HCT116 (cell line): ENCODE results near the gene PAH. TPM values are rescaled to one million over a fixed set of nuclear protein-coding genes. Genes with fewer than 3 reads are reported as not detected.

ENCODE experiments used
- ATAC-seq: fragments of 200-7000 bp; cut with Tn5 transposase; 2 replicates; pipeline ENCODE4 v1.9.1; 2020; ENCODE audit warnings: mild to moderate bottlenecking, moderate library complexity
- BruUV-seq: library from RNA; stranded (reverse); fragments of 400-500 nt; replicated peaks from 2 replicates; lab custom pipeline; 2021; lab: Mats Ljungman, UMichigan
- CTCF ChIA-PET: fragments of 300-600 bp; sonication (Branson Sonifier 250); formaldehyde crosslinking; loops from one replicate; lab custom pipeline; 2021; ENCODE audit warnings: antibody characterized with exemption; lab: Charles Lee
- POLR2A ChIA-PET: fragments of 300-600, 350-600 bp; sonication (Branson Sonifier 250); formaldehyde crosslinking; loops from one replicate; lab custom pipeline; 2021; ENCODE audit warnings: antibody characterized with exemption; lab: Charles Lee
- RAD21 ChIA-PET, 2 experiments: fragments of 300-600 bp; sonication (Branson Sonifier 250); formaldehyde crosslinking; loops; one replicate each; lab custom pipeline; 2023; ENCODE audit warnings: low total read pairs in 2 of 2; ENCODE audit not compliant: uncharacterized antibody in 2 of 2, unreplicated experiment in 2 of 2, low non-redundant PET in 1 of 2; lab: Charles Lee
- DNase-seq: peaks from one replicate; pipeline ENCODE4 v3.0.0-alpha.2; 2010; ENCODE audit warnings: low read depth, low spot score
- H2AFZ ChIP-seq: fragments of 200-600 bp; shearing (Covaris generic), sonication (generic); 2 replicates; pipeline ENCODE4 v1.6.1; 2017; ENCODE audit warnings: low read depth, mixed run types, mixed read lengths, antibody characterized with exemption, low read length; ENCODE audit not compliant: poor library complexity, severe bottlenecking
- H3K27ac ChIP-seq: 2 replicates; pipeline ENCODE4 v1.5.1; 2012; ENCODE audit warnings: low read depth, low read length
- H3K27me3 ChIP-seq: fragments of 200-600 bp; sonication (generic); 2 replicates; pipeline ENCODE4 v1.6.1; 2016; ENCODE audit warnings: mixed run types, low read length, mixed read lengths; ENCODE audit not compliant: insufficient read depth
- H3K36me3 ChIP-seq, 2 experiments: fragments of 200-500 bp in 1 of 2; fragments of 200-600 bp in 1 of 2; sonication (Bioruptor generic) in 1 of 2; sonication (generic) in 1 of 2; 2 replicates each; pipeline versions ENCODE4 v1.5.1 to v1.6.1; 2014 to 2016; ENCODE audit warnings: low read length in 2 of 2, inconsistent platforms in 1 of 2, mixed read lengths in 1 of 2, mixed run types in 1 of 2; ENCODE audit not compliant: insufficient read depth in 2 of 2, control insufficient read depth in 1 of 2
- H3K4me1 ChIP-seq, 2 experiments: fragments of 200-600 bp in 1 of 2; sonication (generic) in 1 of 2; 2 replicates each; pipeline versions ENCODE4 v1.5.1 to v1.6.1; 2012 to 2017; ENCODE audit warnings: low read length in 2 of 2, inconsistent platforms in 1 of 2, mild to moderate bottlenecking in 1 of 2, mixed read lengths in 1 of 2, mixed run types in 1 of 2, moderate library complexity in 1 of 2; ENCODE audit not compliant: insufficient read depth in 2 of 2, control insufficient read depth in 1 of 2
- H3K4me2 ChIP-seq: fragments of 200-600 bp; sonication (generic); 2 replicates; pipeline ENCODE4 v1.6.1; 2017; ENCODE audit warnings: mixed run types, low read length, mixed read lengths
- H3K4me3 ChIP-seq, 2 experiments: fragments of 200-600 bp in 1 of 2; sonication (generic) in 1 of 2; replicated peaks in 1 of 2; 2 replicates each; pipeline ENCODE4 v1.5.1; 2011 to 2016; ENCODE audit warnings: low read length in 2 of 2, control low read depth in 1 of 2, low read depth in 1 of 2, mild to moderate bottlenecking in 1 of 2, mixed read lengths in 1 of 2, mixed run types in 1 of 2
- H3K79me2 ChIP-seq: fragments of 200-600 bp; sonication (generic); 2 replicates; pipeline ENCODE4 v1.6.1; 2017; ENCODE audit warnings: mild to moderate bottlenecking, mixed run types, low read length, moderate library complexity, mixed read lengths; ENCODE audit not compliant: insufficient read depth
- H3K9ac ChIP-seq: fragments of 200-600 bp; sonication (generic); 2 replicates; pipeline ENCODE4 v1.6.1; 2016; ENCODE audit warnings: low read length, mixed read lengths
- H3K9me2 ChIP-seq: fragments of 200-600 bp; sonication (generic), shearing (Covaris generic); 2 replicates; pipeline ENCODE4 v1.6.1; 2017; ENCODE audit warnings: mixed run types, mild to moderate bottlenecking, moderate library complexity; ENCODE audit not compliant: insufficient read depth
- H3K9me3 ChIP-seq, 2 experiments: fragments of 200-500 bp in 1 of 2; fragments of 200-600 bp in 1 of 2; sonication (Bioruptor generic) in 1 of 2; sonication (generic) in 1 of 2; 2 replicates each; pipeline ENCODE4 v1.6.1; 2014 to 2017; ENCODE audit warnings: low read length in 2 of 2, mixed read lengths in 2 of 2, inconsistent platforms in 1 of 2, low read depth in 1 of 2, mild to moderate bottlenecking in 1 of 2, mixed run types in 1 of 2, moderate library complexity in 1 of 2; ENCODE audit not compliant: control insufficient read depth in 1 of 2, insufficient read depth in 1 of 2
- H4K20me1 ChIP-seq: fragments of 200-600 bp; sonication (generic), shearing (Covaris generic); 2 replicates; pipeline ENCODE4 v1.6.1; 2017; ENCODE audit warnings: mixed run types, mild to moderate bottlenecking, moderate library complexity; ENCODE audit not compliant: insufficient read depth
- CBX3 ChIP-seq: IDR thresholded peaks from 2 replicates; pipeline ENCODE4 v1.6.1; 2012; ENCODE audit warnings: low read depth
- CTCF ChIP-seq, 3 experiments: fragments of 200-600 bp in 1 of 3; sonication (generic) in 1 of 3; IDR thresholded peaks in 2 of 3; conservative IDR thresholded peaks in 1 of 3; 2 replicates each; pipeline ENCODE4 v1.5.1; 2012 to 2017; ENCODE audit warnings: low read depth in 2 of 3, low read length in 2 of 3, antibody characterized with exemption in 1 of 3, borderline replicate concordance in 1 of 3, control low read depth in 1 of 3, mild to moderate bottlenecking in 1 of 3, mixed read lengths in 1 of 3, mixed run types in 1 of 3, moderate library complexity in 1 of 3; ENCODE audit not compliant: insufficient read depth in 1 of 3
- ELF1 ChIP-seq: IDR thresholded peaks from 2 replicates; pipeline ENCODE4 v1.6.1; 2012; ENCODE audit warnings: low read depth, borderline replicate concordance
- EZH2phosphoT487 ChIP-seq: fragments of 200-600 bp; IDR thresholded peaks from 2 replicates; pipeline ENCODE4 v1.6.1; 2018; ENCODE audit warnings: antibody characterized with exemption, borderline replicate concordance
- JUND ChIP-seq: IDR thresholded peaks from 2 replicates; pipeline ENCODE4 v1.6.1; 2012
- POLR2A ChIP-seq: IDR thresholded peaks from 2 replicates; pipeline ENCODE4 v1.7.0; 2011; ENCODE audit warnings: borderline replicate concordance; ENCODE audit not compliant: insufficient read depth, insufficient read length; ENCODE audit errors: extremely low read depth
- POLR2AphosphoS5 ChIP-seq: IDR thresholded peaks from 2 replicates; pipeline ENCODE4 v1.6.1; 2011; ENCODE audit warnings: mild to moderate bottlenecking, low read depth, low read length, moderate library complexity
- SRF ChIP-seq: IDR thresholded peaks from 2 replicates; pipeline ENCODE4 v1.6.1; 2012; ENCODE audit warnings: low read depth
- TCF7L2 ChIP-seq: IDR thresholded peaks from 2 replicates; pipeline ENCODE4 v1.7.0; 2011; ENCODE audit warnings: borderline replicate concordance, inconsistent platforms; ENCODE audit not compliant: insufficient read depth, insufficient read length; ENCODE audit errors: extremely low read depth
- YY1 ChIP-seq: IDR thresholded peaks from 2 replicates; pipeline ENCODE4 v1.6.1; 2011; ENCODE audit warnings: low read length, low read depth, moderate library complexity, mild to moderate bottlenecking; ENCODE audit not compliant: insufficient replicate concordance; ENCODE audit errors: extremely low read depth
- ZFX ChIP-seq: fragments of 450-650 bp; IDR thresholded peaks from 2 replicates; pipeline ENCODE4 v1.6.1; 2017
- intact Hi-C: fragments of 100-400 bp; cut with micrococcal nuclease; formaldehyde crosslinking; loops from 2 replicates; pipeline ENCODE4 v1.10.0; 2022
- total RNA-seq: library from RNA; stranded (reverse); gene quantifications from one replicate; pipeline ENCODE4 v1.2.1, GENCODE V29; 2021; ENCODE audit not compliant: unreplicated experiment

The PAH gene
- total RNA-seq, 1 experiment from 2014 or later = 2.8 TPM

DNA sequence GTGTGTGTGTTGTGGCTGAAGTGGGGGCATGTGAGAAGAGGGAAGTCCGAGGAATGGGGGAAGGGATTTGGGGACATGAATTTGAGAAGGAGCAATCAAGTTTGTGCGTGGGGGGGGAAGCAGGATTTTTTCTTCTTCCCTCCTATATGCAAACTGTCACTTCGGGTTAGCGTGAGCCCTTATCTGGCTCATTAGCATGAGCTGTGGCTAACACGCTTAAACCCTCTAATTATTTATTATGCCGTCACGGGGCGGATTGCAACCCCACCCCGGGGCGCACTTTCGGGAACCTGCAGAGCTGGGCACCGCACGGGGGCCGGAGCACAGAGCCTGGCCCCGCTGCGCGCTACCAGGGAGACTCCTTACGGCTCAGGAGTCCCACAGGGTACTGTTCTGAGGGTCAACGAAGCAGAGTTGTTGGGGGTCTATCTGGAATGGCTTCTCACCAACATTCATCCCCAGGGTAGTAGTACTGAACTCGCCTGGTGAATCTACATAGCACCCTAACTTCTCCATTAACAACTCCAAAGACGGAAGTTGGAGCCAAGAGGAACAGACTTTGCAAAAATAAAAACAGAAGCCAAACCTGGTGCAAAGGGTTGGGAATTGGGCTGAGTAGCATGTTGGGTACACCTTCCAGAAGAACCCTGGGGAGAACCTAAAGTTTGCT, 34.0 kb upstream of the PAH start:
- no peaks in the 10 kb centered on the region for H3K9me2 ChIP-seq
- POLR2A ChIA-PET = no interaction called here
- H3K36me3 ChIP-seq = no peaks in the 10 kb centered on the region
- BruUV-seq = no TSS peak
- CTCF ChIA-PET = no interaction called here
- no peak for TF ChIP-seq POLR2A
- TF ChIP-seq POLR2AphosphoS5 = no peak
- no peak for TF ChIP-seq EZH2phosphoT487
- TF ChIP-seq ZFX = no peak
- TF ChIP-seq CBX3 = no peak
- TF ChIP-seq TCF7L2 = no peak
- TF ChIP-seq JUND = no peak
- TF ChIP-seq ELF1 = no peak
- TF ChIP-seq YY1 = no peak
- TF ChIP-seq CTCF (IDR thresholded peaks at IDR 0.05 in 2 of 3, conservative IDR thresholded peaks at IDR 0.05 in 1 of 3; ENCODE audit: borderline replicate concordance in 1 of 3, insufficient read depth in 1 of 3, low read depth in 2 of 3, low read length in 2 of 3) = no peak
- no peak for TF ChIP-seq SRF
- no peak overlapping the region for H3K4me2 ChIP-seq
- RAD21 ChIA-PET = no interaction called here
- H3K9me3 ChIP-seq = no peaks in the 10 kb centered on the region
- H3K4me1 ChIP-seq = no peaks in the 10 kb centered on the region
- H3K9ac ChIP-seq = no peak overlapping the region
- no peak overlapping the region for H2AFZ ChIP-seq
- no peaks in the 10 kb centered on the region for H3K79me2 ChIP-seq
- no peaks in the 10 kb centered on the region for H4K20me1 ChIP-seq
- H3K27ac ChIP-seq = no peak overlapping the region
- ATAC-seq = no peak
- no peak for DNase-seq
- peaks cover 32% of the 10 kb centered on the region for H3K27me3 ChIP-seq
- intact Hi-C loops = no loop called here
- no peak overlapping the region for H3K4me3 ChIP-seq
